ENCODE data around the gene TMEM37. TPM values are rescaled to one million over a fixed set of nuclear protein-coding genes. Genes with fewer than 3 reads are reported as not detected.

Gene TMEM37
- total RNA-seq, 1 experiment from 2014 or later, result 4.2 TPM

GRCh38 chr2:119428488-119429224, 3.0 kb upstream of the TMEM37 start:
- Histone ChIP-seq H4K91ac (ENCODE audit: insufficient read length, low read depth, low read length) (no peak overlapping the region), H3K56ac (ENCODE audit: insufficient read length, low read depth, low read length) (no peak overlapping the region), H3K4me2 (ENCODE audit: insufficient read depth, insufficient read length, low read length) (no peak overlapping the region), H3K23me2 (ENCODE audit: insufficient read length, low read depth, low read length, poor library complexity, severe bottlenecking) (peaks cover 6% of the 10 kb centered on the region), H2AK5ac (ENCODE audit: insufficient read length, low read length) (no peak overlapping the region), H2BK20ac (ENCODE audit: low read depth, low read length, poor library complexity, severe bottlenecking) (no peak overlapping the region), H3K9ac (ENCODE audit: extremely low read depth, insufficient read length, low read length) (no peak overlapping the region), H2BK5ac (ENCODE audit: insufficient read length, low read length) (no peak overlapping the region), H3K14ac (ENCODE audit: insufficient read depth, low read length) (no peak overlapping the region), H3K9me3 (ENCODE audit: control insufficient read depth, low read depth, low read length) (no peaks in the 10 kb centered on the region), H4K8ac (replicated peaks; ENCODE audit: insufficient read length, low read depth, low read length) (no peak overlapping the region), H3T11ph (ENCODE audit: low read length) (no peak overlapping the region), H3K4ac (ENCODE audit: low read depth, low read length) (no peak overlapping the region), H2BK15ac (ENCODE audit: low read depth, low read length) (no peak overlapping the region), H4K5ac (ENCODE audit: insufficient read length, low read depth, low read length) (no peak overlapping the region), H3K27me3 (ENCODE audit: insufficient read depth, low read length) (no peaks in the 10 kb centered on the region; the same call in 1 of the 2 replicates), H3K79me2 (ENCODE audit: insufficient read depth, low read length) (no peaks in the 10 kb centered on the region), H3K27ac (ENCODE audit: insufficient read length, low read depth, low read length) (no peak overlapping the region), H3K4me1 (ENCODE audit: insufficient read depth, low read length) (peaks cover 3% of the 10 kb centered on the region; the same call in 1 of the 2 replicates), H3K18ac (ENCODE audit: insufficient read length, low read depth, low read length) (no peak overlapping the region), H3K23ac (ENCODE audit: insufficient read length, low read depth, low read length) (no peak overlapping the region), H2BK120ac (ENCODE audit: low read depth, low read length, poor library complexity, severe bottlenecking) (no peak overlapping the region), H4K20me1 (ENCODE audit: control insufficient read depth, insufficient read depth, insufficient read length) (no peaks in the 10 kb centered on the region), H2AFZ (ENCODE audit: low read length) (no peak overlapping the region), H3K79me1 (ENCODE audit: insufficient read depth, low read depth, low read length, poor library complexity, severe bottlenecking) (no peaks in the 10 kb centered on the region), H2BK12ac (ENCODE audit: insufficient read length, low read depth, low read length) (no peak overlapping the region)
- Mint-ChIP-seq H3K4me1 (peaks cover 44 to 59% of the 10 kb centered on the region in 2 experiments), H3K27me3 (ENCODE audit: low read depth) (peaks cover 43% of the 10 kb centered on the region), H3K9me3 (no peaks in the 10 kb centered on the region), H3K4me3 (no peak overlapping the region), H3K27ac (no peak overlapping the region; a peak in 1 of 7 replicates), H3K36me3 (ENCODE audit: insufficient read depth in 1 of 3, low read depth in 3 of 3) (no peaks in the 10 kb centered on the region; a peak in 1 of 7 replicates)
- no peak for TF ChIP-seq CTCF (conservative IDR thresholded peaks at IDR 0.05)
- DNase-seq, result peak; percentile 19
- no CpG with 5 or more reads among the region's 7 CpGs for whole genome bisulfite sequencing (ENCODE audit: extremely low coverage, insufficient read length, low lambda C conversion rate)
